ENCODE data around the gene MECP2. TPM values are rescaled to one million over a fixed set of nuclear protein-coding genes. Genes with fewer than 3 reads are reported as not detected.
A peak's percentile ranks its signal among the peaks of the same experiment; 100 is the strongest.

MECP2 gene
- polyA plus RNA-seq, 4 donors = 9.4 to 18.4 (median 12.9) TPM

GRCh38 chrX:154018518-154019060 lies 78.9 kb downstream of the MECP2 start:
- peaks cover 0 to 11% (median 0%) of the 10 kb centered on the region in 3 donors for H3K4me1 ChIP-seq (ENCODE audit: control insufficient read depth in 3 of 3, insufficient read depth in 2 of 3, low read depth in 1 of 3, low read length in 2 of 3)
- DNase-seq = peak in 1 of 2 donors; percentile 22
- no peaks in the 10 kb centered on the region for H3K27me3 ChIP-seq (ENCODE audit: control insufficient read depth in 3 of 3, insufficient read depth in 3 of 3, low read length in 3 of 3)
- H3K36me3 ChIP-seq (ENCODE audit: control insufficient read depth in 3 of 3, insufficient read depth in 2 of 3, low read depth in 1 of 3, low read length in 3 of 3) = peaks cover 0 to 54% (median 4%) of the 10 kb centered on the region in 3 donors
- H3K4me3 ChIP-seq (ENCODE audit: low read depth in 1 of 3, low read length in 3 of 3) = peak overlapping the region; percentile 52 to 72 (median 66)
- peak overlapping the region; percentile 45 to 79 (median 76) for H3K27ac ChIP-seq (ENCODE audit: low read depth in 1 of 3, low read length in 2 of 3)
- no peaks in the 10 kb centered on the region for H3K9me3 ChIP-seq (ENCODE audit: control insufficient read depth in 2 of 2, insufficient read depth in 1 of 2, low read depth in 1 of 2, low read length in 1 of 2)
- WGBS, 3 donors = 14 to 56% (median 51%) methylated on average over 13 to 15 of the region's 15 CpGs
- no peak for FAIRE-seq

- Histone ChIP-seq H3K27me3 (ENCODE audit: control insufficient read depth in 3 of 3, insufficient read depth in 3 of 3, low read length in 3 of 3) (no peaks in the 10 kb centered on the region), H3K36me3 (ENCODE audit: control insufficient read depth in 3 of 3, insufficient read depth in 2 of 3, low read depth in 1 of 3, low read length in 3 of 3) (peaks cover 0 to 58% (median 4%) of the 10 kb centered on the region in 3 donors), H3K27ac (ENCODE audit: low read depth in 1 of 3, low read length in 2 of 3) (peak overlapping the region in 1 of 3 donors; percentile 79), H3K4me1 (ENCODE audit: control insufficient read depth in 3 of 3, insufficient read depth in 2 of 3, low read depth in 1 of 3, low read length in 2 of 3) (peaks cover 0 to 17% (median 0%) of the 10 kb centered on the region in 3 donors), H3K4me3 (ENCODE audit: low read depth in 1 of 3, low read length in 3 of 3) (peak overlapping the region; percentile 13 to 66 (median 52)), H3K9me3 (ENCODE audit: control insufficient read depth in 2 of 2, insufficient read depth in 1 of 2, low read depth in 1 of 2, low read length in 1 of 2) (no peaks in the 10 kb centered on the region)
- WGBS, 3 donors = 53 to 74% (median 72%) methylated on average over 20 to 26 of the region's 26 CpGs
- FAIRE-seq = no peak
- DNase-seq = no peak
These were observed 79.6 kb downstream of the MECP2 start for GRCh38 chrX:154017766-154018517.

- H3K4me3 ChIP-seq (ENCODE audit: low read depth in 1 of 3, low read length in 3 of 3) = no peak overlapping the region
- peaks cover 0 to 30% (median 0%) of the 10 kb centered on the region in 3 donors for H3K4me1 ChIP-seq (ENCODE audit: control insufficient read depth in 3 of 3, insufficient read depth in 2 of 3, low read depth in 1 of 3, low read length in 2 of 3)
- H3K36me3 ChIP-seq (ENCODE audit: control insufficient read depth in 3 of 3, insufficient read depth in 2 of 3, low read depth in 1 of 3, low read length in 3 of 3) = peaks cover 0 to 71% (median 4%) of the 10 kb centered on the region in 3 donors
- no peaks in the 10 kb centered on the region for H3K9me3 ChIP-seq (ENCODE audit: control insufficient read depth in 2 of 2, insufficient read depth in 1 of 2, low read depth in 1 of 2, low read length in 1 of 2)
- DNase-seq (peak in 1 of 2 donors; percentile 65), FAIRE-seq (no peak)
- WGBS, 3 donors = 47 to 72% (median 68%) methylated on average over 15 to 24 of the region's 24 CpGs
- H3K27me3 ChIP-seq (ENCODE audit: control insufficient read depth in 3 of 3, insufficient read depth in 3 of 3, low read length in 3 of 3) = no peaks in the 10 kb centered on the region
- H3K27ac ChIP-seq (ENCODE audit: low read depth in 1 of 3, low read length in 2 of 3) = no peak overlapping the region
These were observed 81.0 kb downstream of the MECP2 start for GRCh38 chrX:154016366-154017076.

GRCh38 chrX:154015581-154016264 lies 81.8 kb downstream of the MECP2 start:
- Histone ChIP-seq H3K9me3 (ENCODE audit: control insufficient read depth in 2 of 2, insufficient read depth in 1 of 2, low read depth in 1 of 2, low read length in 1 of 2) (no peaks in the 10 kb centered on the region), H3K36me3 (ENCODE audit: control insufficient read depth in 3 of 3, insufficient read depth in 2 of 3, low read depth in 1 of 3, low read length in 3 of 3) (peaks cover 0 to 78% (median 4%) of the 10 kb centered on the region in 3 donors), H3K27ac (ENCODE audit: low read depth in 1 of 3, low read length in 2 of 3) (no peak overlapping the region), H3K27me3 (ENCODE audit: control insufficient read depth in 3 of 3, insufficient read depth in 3 of 3, low read length in 3 of 3) (no peaks in the 10 kb centered on the region), H3K4me3 (ENCODE audit: low read depth in 1 of 3, low read length in 3 of 3) (no peak overlapping the region), H3K4me1 (ENCODE audit: control insufficient read depth in 3 of 3, insufficient read depth in 2 of 3, low read depth in 1 of 3, low read length in 2 of 3) (peaks cover 0 to 36% (median 0%) of the 10 kb centered on the region in 3 donors)
- FAIRE-seq = no peak
- 74 to 83% (median 78%) methylated on average over 11 to 16 of the region's 16 CpGs for whole genome bisulfite sequencing, 3 donors
- no peak for DNase-seq

- peaks cover 0 to 80% (median 4%) of the 10 kb centered on the region in 3 donors for H3K36me3 ChIP-seq (ENCODE audit: control insufficient read depth in 3 of 3, insufficient read depth in 2 of 3, low read depth in 1 of 3, low read length in 3 of 3)
- DNase-seq (no peak), FAIRE-seq (no peak)
These were observed 82.8 kb downstream of the MECP2 start for GRCh38 chrX:154014429-154015380.

GRCh38 chrX:154013614-154014360 lies 83.7 kb downstream of the MECP2 start:
- peaks cover 0 to 80% (median 4%) of the 10 kb centered on the region in 3 donors for H3K36me3 ChIP-seq (ENCODE audit: control insufficient read depth in 3 of 3, insufficient read depth in 2 of 3, low read depth in 1 of 3, low read length in 3 of 3)
- 34 to 39% (median 38%) methylated on average over 16 to 20 of the region's 20 CpGs for WGBS, 3 donors
- FAIRE-seq = no peak
- peak in 1 of 2 donors; percentile 57 for DNase-seq
- no peak overlapping the region for H3K4me3 ChIP-seq (ENCODE audit: low read depth in 1 of 3, low read length in 3 of 3)
- H3K27me3 ChIP-seq (ENCODE audit: control insufficient read depth in 3 of 3, insufficient read depth in 3 of 3, low read length in 3 of 3) = no peaks in the 10 kb centered on the region
- H3K9me3 ChIP-seq (ENCODE audit: control insufficient read depth in 2 of 2, insufficient read depth in 1 of 2, low read depth in 1 of 2, low read length in 1 of 2) = no peaks in the 10 kb centered on the region
- H3K27ac ChIP-seq (ENCODE audit: low read depth in 1 of 3, low read length in 2 of 3) = peak overlapping the region in 2 of 3 donors; percentile 70 to 75
- peaks cover 0 to 41% (median 0%) of the 10 kb centered on the region in 3 donors for H3K4me1 ChIP-seq (ENCODE audit: control insufficient read depth in 3 of 3, insufficient read depth in 2 of 3, low read depth in 1 of 3, low read length in 2 of 3)

More at GRCh38 chrX:154014429-154015380, 82.8 kb downstream of the MECP2 start:
- H3K27ac ChIP-seq (ENCODE audit: low read depth in 1 of 3, low read length in 2 of 3) = no peak overlapping the region
- no peak overlapping the region for H3K4me3 ChIP-seq (ENCODE audit: low read depth in 1 of 3, low read length in 3 of 3)
- peaks cover 0 to 43% (median 0%) of the 10 kb centered on the region in 3 donors for H3K4me1 ChIP-seq (ENCODE audit: control insufficient read depth in 3 of 3, insufficient read depth in 2 of 3, low read depth in 1 of 3, low read length in 2 of 3)
- no peaks in the 10 kb centered on the region for H3K9me3 ChIP-seq (ENCODE audit: control insufficient read depth in 2 of 2, insufficient read depth in 1 of 2, low read depth in 1 of 2, low read length in 1 of 2)
- no peaks in the 10 kb centered on the region for H3K27me3 ChIP-seq (ENCODE audit: control insufficient read depth in 3 of 3, insufficient read depth in 3 of 3, low read length in 3 of 3)
- 78 to 88% (median 84%) methylated on average over 22 to 24 of the region's 24 CpGs for WGBS, 3 donors

- peak overlapping the region in 2 of 3 donors; percentile 70 to 75 for H3K27ac ChIP-seq (ENCODE audit: low read depth in 1 of 3, low read length in 2 of 3)
- DNase-seq (peak in 1 of 2 donors; percentile 36), FAIRE-seq (no peak)
- H3K4me1 ChIP-seq (ENCODE audit: control insufficient read depth in 3 of 3, insufficient read depth in 2 of 3, low read depth in 1 of 3, low read length in 2 of 3) = peaks cover 0 to 36% (median 0%) of the 10 kb centered on the region in 3 donors
- peaks cover 0 to 74% (median 4%) of the 10 kb centered on the region in 3 donors for H3K36me3 ChIP-seq (ENCODE audit: control insufficient read depth in 3 of 3, insufficient read depth in 2 of 3, low read depth in 1 of 3, low read length in 3 of 3)
- H3K9me3 ChIP-seq (ENCODE audit: control insufficient read depth in 2 of 2, insufficient read depth in 1 of 2, low read depth in 1 of 2, low read length in 1 of 2) = no peaks in the 10 kb centered on the region
- WGBS, 3 donors = 50 to 59% (median 55%) methylated on average over 7 to 17 of the region's 17 CpGs
- H3K4me3 ChIP-seq (ENCODE audit: low read depth in 1 of 3, low read length in 3 of 3) = no peak overlapping the region
- no peaks in the 10 kb centered on the region for H3K27me3 ChIP-seq (ENCODE audit: control insufficient read depth in 3 of 3, insufficient read depth in 3 of 3, low read length in 3 of 3)
These were observed 84.5 kb downstream of the MECP2 start for GRCh38 chrX:154013001-154013421.

Data from small intestine (tissue), 7 donors.